Caco-2 (cell line): ENCODE measurements around the gene AOC1. TPM values are rescaled to one million over a fixed set of nuclear protein-coding genes. Genes with fewer than 3 reads are reported as not detected.
A peak's percentile ranks its signal among the peaks of the same experiment; 100 is the strongest.

Experiments
- BruUV-seq: library from RNA; stranded (reverse); fragments of 400-500 nt; replicated peaks from 2 replicates; lab custom pipeline; 2021; lab: Mats Ljungman, UMichigan
- CTCF ChIA-PET: fragments of 300-600 bp; sonication (Branson Sonifier 250); formaldehyde crosslinking; loops from one replicate; lab custom pipeline; 2022; ENCODE audit warnings: antibody characterized with exemption; lab: Charles Lee
- POLR2A ChIA-PET: fragments of 300-600 bp; sonication (Branson Sonifier 250); formaldehyde crosslinking; loops from one replicate; lab custom pipeline; 2022; ENCODE audit warnings: antibody characterized with exemption; lab: Charles Lee
- DNase-seq, 2 experiments: peaks; one replicate each; pipeline versions ENCODE4 v3.0.0 to v3.0.0-alpha.2; 2020 to 2022
- H3K27me3 ChIP-seq: replicated peaks from 2 replicates; pipeline ENCODE4 v1.6.0; 2011; ENCODE audit warnings: low read length; ENCODE audit not compliant: control insufficient read depth, insufficient read depth
- H3K36me3 ChIP-seq: 2 replicates; pipeline ENCODE4 v1.5.1; 2011; ENCODE audit warnings: low read length; ENCODE audit not compliant: control insufficient read depth, insufficient read depth
- H3K4me1 ChIP-seq: fragments of 250-450 bp; sonication (Bioruptor Pico); 2 replicates; pipeline ENCODE4 v1.5.1; 2020; ENCODE audit warnings: mild to moderate bottlenecking
- H3K4me3 ChIP-seq: 2 replicates; pipeline ENCODE4 v1.5.1; 2011; ENCODE audit warnings: low read depth, mild to moderate bottlenecking, control low read depth, low read length
- H3K9me3 ChIP-seq: fragments of 250-450 bp; sonication (Bioruptor Pico); 2 replicates; pipeline ENCODE4 v1.5.1; 2020; ENCODE audit warnings: mild to moderate bottlenecking, moderate library complexity
- H3K27ac Mint-ChIP-seq: one replicate; pipeline ENCODE4 v1.8.0; 2022; ENCODE audit warnings: mixed read lengths; ENCODE audit not compliant: unreplicated experiment
- H3K27me3 Mint-ChIP-seq: one replicate; pipeline ENCODE4 v1.8.0; 2022; ENCODE audit warnings: mixed read lengths; ENCODE audit not compliant: insufficient read depth, unreplicated experiment
- H3K36me3 Mint-ChIP-seq: one replicate; pipeline ENCODE4 v1.8.0; 2022; ENCODE audit warnings: mild to moderate bottlenecking, mixed read lengths; ENCODE audit not compliant: insufficient read depth, unreplicated experiment
- H3K4me1 Mint-ChIP-seq: one replicate; pipeline ENCODE4 v1.8.0; 2022; ENCODE audit warnings: low read depth, mixed read lengths; ENCODE audit not compliant: unreplicated experiment
- H3K4me3 Mint-ChIP-seq: one replicate; pipeline ENCODE4 v1.8.0; 2022; ENCODE audit warnings: mild to moderate bottlenecking, moderate library complexity, mixed read lengths; ENCODE audit not compliant: unreplicated experiment
- H3K9me3 Mint-ChIP-seq: one replicate; pipeline ENCODE4 v1.8.0; 2022; ENCODE audit warnings: mixed read lengths; ENCODE audit not compliant: unreplicated experiment
- CTCF ChIP-seq, 2 experiments: fragments of 200-600 bp in 1 of 2; IDR thresholded peaks; 1 replicate in 1 of 2; 2 replicates in 1 of 2; pipeline versions ENCODE4 v1.5.1 to v1.8.0; 2011 to 2022; ENCODE audit warnings: antibody characterized with exemption in 1 of 2, control low read depth in 1 of 2, inconsistent platforms in 1 of 2, low read depth in 1 of 2, low read length in 1 of 2, mild to moderate bottlenecking in 1 of 2, moderate library complexity in 1 of 2; ENCODE audit not compliant: insufficient read depth in 1 of 2, severe bottlenecking in 1 of 2, unreplicated experiment in 1 of 2
- intact Hi-C: fragments of 100-400 bp; cut with micrococcal nuclease; formaldehyde crosslinking; loops from one replicate; pipeline ENCODE4 v1.10.0; 2022; ENCODE audit not compliant: unreplicated experiment
- total RNA-seq: library from RNA; stranded (reverse); gene quantifications from 2 replicates; pipeline ENCODE4 v1.2.3, GENCODE V29; 2022

AOC1 gene
- total RNA-seq, 1 experiment from 2014 or later, result 3.5 TPM

- Mint-ChIP-seq H3K4me3 (no peak overlapping the region), H3K36me3 (no peaks in the 10 kb centered on the region), H3K4me1 (peaks cover 19% of the 10 kb centered on the region), H3K27ac (no peak overlapping the region), H3K9me3 (no peaks in the 10 kb centered on the region), H3K27me3 (peaks cover 15% of the 10 kb centered on the region)
- intact Hi-C loops, result no loop called here
- H3K9me3 ChIP-seq, result no peaks in the 10 kb centered on the region
- H3K36me3 ChIP-seq, result no peaks in the 10 kb centered on the region
- peak in 1 of 2 experiments; percentile 10 for DNase-seq
- BruUV-seq, result no TSS peak
- peaks cover 11% of the 10 kb centered on the region; the same call in 1 of the 2 replicates for H3K4me1 ChIP-seq
- no peak overlapping the region for H3K4me3 ChIP-seq
- no peaks in the 10 kb centered on the region; the same call in 1 of the 2 replicates for H3K27me3 ChIP-seq
- no peak for TF ChIP-seq CTCF (IDR thresholded peaks at IDR 0.05; ENCODE audit: insufficient read depth in 1 of 2, low read depth in 1 of 2, low read length in 1 of 2, severe bottlenecking in 1 of 2, unreplicated experiment in 1 of 2)
- POLR2A ChIA-PET, result no interaction called here
- CTCF ChIA-PET, result no interaction called here
These were observed 49.1 kb downstream of the AOC1 start for GRCh38 chr7:150901160-150902035.

- Mint-ChIP-seq H3K27ac (no peak overlapping the region), H3K36me3 (no peaks in the 10 kb centered on the region), H3K4me1 (peaks cover 19% of the 10 kb centered on the region), H3K9me3 (no peaks in the 10 kb centered on the region), H3K4me3 (no peak overlapping the region), H3K27me3 (peaks cover 13% of the 10 kb centered on the region)
- intact Hi-C loops, result no loop called here
- CTCF ChIA-PET, result no interaction called here
- Histone ChIP-seq H3K9me3 (no peaks in the 10 kb centered on the region), H3K27me3 (no peaks in the 10 kb centered on the region; the same call in 1 of the 2 replicates), H3K4me3 (no peak overlapping the region), H3K4me1 (peaks cover 11% of the 10 kb centered on the region; the same call in 1 of the 2 replicates), H3K36me3 (no peaks in the 10 kb centered on the region)
- DNase-seq, result no peak
- no TSS peak for BruUV-seq
- POLR2A ChIA-PET, result no interaction called here
- no peak for TF ChIP-seq CTCF (IDR thresholded peaks at IDR 0.05; ENCODE audit: insufficient read depth in 1 of 2, low read depth in 1 of 2, low read length in 1 of 2, severe bottlenecking in 1 of 2, unreplicated experiment in 1 of 2)
These were observed 50.0 kb downstream of the AOC1 start for GRCh38 chr7:150902078-150903033.

DNA sequence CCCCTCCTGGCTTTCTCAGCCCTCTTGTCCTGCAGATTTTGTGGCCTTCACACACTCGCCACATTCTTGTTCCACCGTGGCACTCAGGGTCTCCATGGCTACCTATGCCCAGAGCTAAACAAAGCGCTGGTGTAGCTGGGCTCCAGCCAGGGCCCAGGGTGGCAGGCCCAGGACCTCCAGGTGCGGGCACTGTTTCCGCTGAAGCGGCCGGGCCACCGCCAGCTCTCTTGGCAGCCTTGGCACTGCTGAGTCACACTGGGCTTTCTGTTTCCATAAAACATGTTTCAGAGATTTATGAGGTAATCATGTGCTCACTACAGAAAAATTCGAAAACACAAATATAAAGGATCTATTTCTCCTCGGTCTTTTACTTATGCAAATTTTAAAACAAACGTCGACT is 51.3 kb downstream of the AOC1 start:
- POLR2A ChIA-PET, result no interaction called here
- Mint-ChIP-seq H3K27me3 (peaks cover 12% of the 10 kb centered on the region), H3K27ac (no peak overlapping the region), H3K9me3 (no peaks in the 10 kb centered on the region), H3K4me3 (no peak overlapping the region), H3K4me1 (peaks cover 19% of the 10 kb centered on the region), H3K36me3 (no peaks in the 10 kb centered on the region)
- Histone ChIP-seq H3K36me3 (no peaks in the 10 kb centered on the region), H3K4me1 (peaks cover 11% of the 10 kb centered on the region; the same call in 1 of the 2 replicates), H3K27me3 (no peaks in the 10 kb centered on the region), H3K9me3 (no peaks in the 10 kb centered on the region), H3K4me3 (no peak overlapping the region)
- CTCF ChIA-PET, result no interaction called here
- BruUV-seq, result no TSS peak
- no peak for DNase-seq
- intact Hi-C loops, result no loop called here
- no peak for TF ChIP-seq CTCF (IDR thresholded peaks at IDR 0.05; ENCODE audit: insufficient read depth in 1 of 2, low read depth in 1 of 2, low read length in 1 of 2, severe bottlenecking in 1 of 2, unreplicated experiment in 1 of 2)
